NCI-H1694 treated with DMSO at 0.1 percent for 48 hours (cell line): ENCODE measurements around the gene GPR139.

Experiments used
- DNase-seq: peaks from one replicate; lab custom pipeline; 2025; lab: John Stamatoyannopoulos, UW

The GPR139 gene

DNA sequence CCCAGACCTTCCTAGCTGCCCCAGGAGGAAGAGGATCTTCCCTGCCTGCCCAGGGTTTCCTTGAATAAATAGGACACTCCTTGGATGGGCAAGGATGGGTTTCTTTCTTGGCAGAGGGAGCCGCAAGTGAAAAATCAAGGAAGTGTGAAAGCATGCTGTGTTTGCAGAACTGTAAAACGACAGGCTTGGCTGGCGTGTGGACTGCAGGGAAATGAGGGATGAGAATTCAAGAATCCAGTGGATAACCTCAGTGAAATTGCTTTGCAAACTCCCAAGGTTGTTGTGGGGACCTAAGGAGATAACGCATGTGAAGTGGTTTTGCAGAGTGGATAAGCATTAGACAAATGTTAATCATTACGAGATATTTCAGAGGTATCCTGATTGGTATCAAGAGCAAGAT is 20.4 kb downstream of the GPR139 start:
- DNase-seq = no peak

DNA sequence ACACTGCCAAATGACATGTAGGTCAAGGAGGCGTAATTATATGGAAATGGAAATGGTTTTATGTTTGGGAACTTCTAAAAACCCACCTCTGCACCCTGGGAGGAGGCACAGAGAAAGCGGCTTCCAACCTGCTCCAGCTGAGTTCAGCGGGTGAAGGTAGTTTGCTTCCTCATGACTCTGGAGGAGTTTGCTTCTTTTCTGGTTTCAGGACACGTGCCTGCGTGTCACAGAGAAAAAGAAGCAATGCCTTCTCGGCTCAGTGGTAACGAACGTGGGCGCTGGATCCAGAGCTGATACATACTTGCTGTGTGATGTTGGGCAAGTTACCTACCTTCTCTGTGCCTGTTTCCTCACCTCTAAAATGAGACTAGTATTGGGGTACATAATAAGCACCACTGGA is 22.1 kb downstream of the GPR139 start:
- DNase-seq = no peak

DNA sequence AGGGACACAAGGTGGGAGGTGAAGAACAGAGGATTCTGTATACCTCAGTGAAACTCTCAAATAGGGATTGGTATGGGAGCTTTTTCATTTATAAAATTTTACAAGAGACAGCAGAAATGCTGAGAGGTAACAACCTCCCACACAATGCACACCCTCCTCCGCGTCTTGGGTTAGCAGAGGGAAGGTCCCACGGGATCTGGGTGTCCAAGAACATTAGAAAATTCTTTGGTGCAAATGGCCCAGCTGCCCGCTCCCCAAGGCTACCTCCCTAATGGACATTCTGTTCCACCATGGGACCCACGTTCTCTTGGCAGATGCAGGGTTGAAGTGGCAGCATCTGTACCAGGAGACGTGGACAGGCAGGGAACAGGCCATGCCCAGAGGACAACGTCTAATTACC is 22.5 kb downstream of the GPR139 start:
- no peak for DNase-seq

DNA sequence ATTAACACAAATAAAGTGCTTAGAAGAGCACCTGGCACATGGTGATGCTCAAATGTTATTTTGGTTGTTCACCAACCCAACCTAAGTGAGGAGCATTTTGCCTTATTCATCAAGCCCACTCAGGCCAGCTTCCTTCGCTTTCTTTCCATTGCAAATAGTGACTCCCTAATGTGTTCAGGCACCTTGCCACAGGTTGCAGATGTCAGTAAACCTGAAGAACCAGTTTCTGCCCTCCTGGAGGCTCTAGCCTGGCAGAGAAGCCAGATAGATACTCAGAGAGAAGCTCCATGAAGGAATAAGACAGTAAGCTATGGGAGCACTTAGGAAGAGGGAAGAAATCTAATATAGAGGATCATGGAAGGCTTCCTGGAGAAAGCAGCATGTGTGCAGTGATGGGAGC is 23.9 kb downstream of the GPR139 start:
- DNase-seq = no peak

DNA sequence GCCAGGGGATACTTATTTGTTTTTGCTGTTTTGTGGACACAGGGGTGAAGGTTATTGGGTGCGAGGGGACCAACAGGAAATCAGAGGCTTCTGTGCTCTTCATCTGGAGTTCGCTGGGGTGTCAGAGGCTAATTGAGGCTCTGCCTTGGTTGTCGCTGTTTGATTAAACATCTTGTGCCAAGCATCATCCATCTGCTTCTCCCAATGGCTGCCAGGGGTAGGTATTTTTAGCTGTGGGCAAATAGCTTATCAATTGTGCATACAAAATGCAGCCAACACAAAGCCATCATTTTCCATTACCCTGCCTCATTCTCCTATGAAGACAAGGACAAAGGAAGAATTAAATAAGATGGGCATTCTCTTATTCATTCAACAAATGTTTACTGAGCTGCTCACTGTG is 27.8 kb downstream of the GPR139 start:
- no peak for DNase-seq

DNA sequence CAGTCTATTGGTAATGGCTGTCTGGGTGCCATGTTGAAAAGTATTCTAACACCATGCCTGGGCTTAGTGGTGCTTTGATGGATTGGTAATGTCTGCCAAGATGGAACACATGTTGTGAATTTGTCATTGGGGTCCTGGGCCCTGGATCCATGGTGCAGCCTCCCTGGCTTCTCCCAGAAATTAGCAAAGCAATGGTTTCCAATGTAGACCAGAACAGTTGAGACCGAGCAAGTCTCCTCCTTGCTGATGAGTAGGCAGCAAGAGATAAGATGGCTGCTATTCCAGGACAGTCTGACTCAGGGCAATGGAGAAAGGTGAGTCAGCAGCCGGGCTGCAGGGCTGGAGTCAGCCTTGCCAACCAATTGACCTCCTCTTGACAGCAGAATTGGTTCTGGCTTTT is 30.8 kb downstream of the GPR139 start:
- DNase-seq = no peak

DNA sequence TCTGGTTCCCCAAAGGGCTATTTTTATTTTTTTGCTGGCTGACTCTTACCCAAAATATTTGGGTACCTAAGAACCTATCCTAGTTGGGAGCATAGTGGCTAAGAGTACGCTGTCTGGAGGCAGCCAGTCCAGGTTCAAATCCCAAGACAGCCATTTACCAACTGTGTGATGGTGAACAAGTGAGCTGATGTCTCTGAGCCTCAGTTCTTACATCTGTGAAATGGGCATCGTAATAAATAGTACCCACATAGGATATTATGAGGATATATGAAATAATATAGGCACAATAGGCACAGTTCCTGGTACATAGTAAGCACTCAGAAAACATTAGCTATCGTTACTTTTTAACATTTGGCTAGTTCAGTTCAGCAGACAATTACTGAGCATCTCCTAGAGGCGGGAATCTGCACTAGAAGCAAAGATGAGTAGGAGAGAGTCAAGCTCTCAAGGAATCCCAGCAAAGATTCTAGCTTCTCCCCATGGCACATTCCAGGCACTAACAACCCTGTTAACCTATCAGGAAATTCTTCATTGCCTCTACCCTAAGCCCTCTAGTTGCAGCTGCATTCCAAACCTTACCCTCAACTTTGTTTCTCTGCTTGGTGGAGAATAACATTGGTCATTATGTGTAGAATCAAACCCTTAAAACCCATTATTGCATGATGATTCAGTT is 31.6 kb downstream of the GPR139 start:
- DNase-seq = no peak

DNA sequence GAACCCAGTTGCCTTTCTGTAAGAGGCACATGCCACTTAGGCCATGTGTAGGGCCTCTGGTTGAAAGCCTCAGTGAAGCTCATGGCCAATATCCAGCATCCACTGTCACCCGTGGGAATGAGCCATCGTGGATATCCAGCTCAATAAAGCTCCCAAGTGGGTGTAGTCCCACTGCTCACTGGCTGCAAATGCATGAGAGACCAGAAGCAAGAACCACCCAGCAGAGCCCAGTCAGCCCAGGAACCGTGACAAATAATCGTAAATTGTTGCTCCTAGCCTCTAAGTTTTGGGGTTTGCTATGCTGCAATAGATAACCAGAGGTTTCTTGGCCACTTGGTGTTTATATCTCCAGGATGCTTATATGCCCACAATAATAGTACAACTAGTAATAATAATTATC is 33.7 kb downstream of the GPR139 start:
- DNase-seq = no peak

DNA sequence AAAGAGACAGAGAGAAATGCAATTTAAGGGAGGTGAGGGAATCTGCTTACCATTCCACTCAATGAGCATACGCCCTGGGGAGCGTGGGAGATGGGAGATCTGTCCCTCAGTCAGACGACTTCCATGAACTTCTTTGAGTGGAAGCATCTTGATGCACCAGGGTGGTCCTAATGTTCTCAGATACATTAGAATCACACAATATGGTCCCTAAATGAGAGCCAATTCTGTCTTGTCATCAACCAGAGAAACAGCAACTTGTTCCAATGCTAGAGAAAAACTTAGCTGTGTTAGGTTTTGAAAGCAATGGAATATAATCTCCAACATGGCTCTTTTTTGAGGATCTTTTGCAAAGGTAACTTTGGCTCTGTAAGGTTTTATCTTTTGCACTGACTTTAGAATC is 44.1 kb downstream of the GPR139 start:
- DNase-seq = no peak

DNA sequence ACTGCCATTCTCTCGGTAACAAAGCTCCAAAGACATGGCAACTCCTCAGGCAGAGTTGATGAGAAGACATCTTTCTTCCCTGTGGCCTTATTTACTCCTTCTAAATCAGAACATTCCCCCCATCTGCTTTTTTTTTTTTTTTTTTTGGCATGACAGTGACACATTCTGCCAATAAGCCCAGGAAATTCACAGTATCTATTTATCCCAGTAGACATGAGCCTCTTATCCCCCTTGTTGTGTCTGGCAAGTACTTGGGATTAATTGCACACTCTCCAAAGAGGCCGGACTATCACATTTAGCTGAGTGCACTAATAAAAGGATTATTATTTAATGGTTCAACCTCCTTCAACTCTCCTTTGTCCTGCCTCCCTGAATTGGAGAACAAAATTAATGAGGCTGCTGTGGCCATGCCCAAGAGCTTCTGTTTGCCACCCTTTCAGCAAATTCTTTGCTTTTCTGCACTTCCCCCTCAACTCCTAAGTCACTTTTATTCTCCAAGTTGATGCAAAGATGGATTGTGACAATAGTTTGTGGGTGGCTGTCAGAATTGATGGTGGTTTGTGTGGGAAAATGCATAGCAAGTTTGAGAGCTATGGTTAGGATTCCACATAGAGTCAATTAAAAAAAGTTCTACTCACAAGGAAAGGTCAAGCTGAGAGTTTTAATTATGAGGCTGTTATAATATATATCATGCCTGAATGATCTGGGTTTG is 47.2 kb downstream of the GPR139 start:
- no peak for DNase-seq

DNA sequence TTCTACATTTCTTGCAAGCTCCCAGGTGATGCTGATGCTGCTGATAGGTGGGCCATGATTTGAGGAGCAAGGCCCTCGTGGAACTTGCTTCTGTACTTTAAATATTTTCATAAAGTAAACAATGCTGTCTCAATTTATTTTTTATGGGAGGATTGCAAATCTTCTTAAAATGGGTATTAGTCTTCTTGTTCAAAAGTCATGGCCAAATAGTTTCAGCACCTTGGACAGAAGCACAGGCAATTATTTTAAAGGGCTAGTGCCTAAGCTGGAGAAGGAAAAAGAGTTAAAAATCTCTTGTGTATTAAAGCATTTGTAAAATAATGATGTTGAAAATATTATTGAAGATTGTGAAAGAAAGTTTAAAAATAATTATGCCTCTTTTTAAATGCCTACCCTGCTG is 50.5 kb downstream of the GPR139 start:
- DNase-seq = no peak

DNA sequence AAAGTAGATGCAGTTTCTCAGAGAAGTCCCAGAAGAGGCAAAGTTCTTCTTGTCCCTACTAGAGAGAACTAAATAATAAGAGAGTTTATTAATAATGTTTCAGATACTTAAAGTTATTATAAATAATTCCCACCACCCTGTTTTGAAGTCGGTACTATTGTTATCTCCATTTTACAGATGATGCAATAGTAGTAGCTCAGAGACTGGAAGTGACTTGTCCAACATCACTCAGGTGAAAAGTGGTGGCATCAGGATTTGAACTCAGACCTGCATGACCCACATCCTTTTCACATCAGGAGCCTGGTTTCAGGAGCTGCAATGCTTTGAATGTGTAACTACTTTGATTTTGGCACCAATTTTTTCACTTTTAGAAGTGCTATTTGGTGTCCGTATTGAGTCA is 52.7 kb downstream of the GPR139 start:
- no peak for DNase-seq

DNA sequence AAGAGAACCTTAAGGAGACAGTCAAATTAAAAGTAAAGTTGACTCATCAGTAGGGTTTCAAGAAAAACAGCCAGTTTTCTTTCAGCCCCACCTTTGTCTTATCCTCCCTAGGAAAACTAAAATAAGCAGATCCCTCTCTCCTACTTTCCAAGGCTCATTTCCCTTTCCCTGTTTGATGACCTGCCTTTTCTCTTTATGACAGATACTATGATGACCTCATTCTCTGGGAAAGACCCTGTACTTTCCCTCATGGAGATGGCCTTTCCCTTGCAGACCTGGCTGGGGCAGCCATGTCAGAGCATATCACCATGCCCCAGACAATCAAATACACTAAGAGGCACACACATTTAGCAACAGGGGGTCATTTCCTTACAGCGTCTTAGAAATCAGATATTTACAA is 53.6 kb downstream of the GPR139 start:
- DNase-seq = no peak

DNA sequence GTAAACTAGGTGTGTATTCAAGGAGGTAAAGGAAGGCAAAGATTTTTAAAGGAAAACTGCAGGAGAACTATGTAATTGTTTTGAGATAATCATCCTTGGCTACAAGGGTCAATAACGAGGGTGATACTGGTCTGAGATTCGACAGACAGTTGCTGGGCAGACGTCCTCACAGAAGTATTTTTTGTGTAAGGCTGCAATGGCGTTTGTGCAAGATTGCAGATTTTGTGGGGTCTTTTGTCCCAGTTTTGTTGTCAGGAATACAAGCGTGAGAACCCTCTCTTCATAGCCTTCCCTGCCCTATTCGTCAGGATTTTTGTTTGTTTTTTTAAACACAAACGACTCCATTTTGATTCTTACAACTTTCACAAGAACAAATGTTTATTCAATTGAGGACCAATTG is 57.5 kb downstream of the GPR139 start:
- no peak for DNase-seq

DNA sequence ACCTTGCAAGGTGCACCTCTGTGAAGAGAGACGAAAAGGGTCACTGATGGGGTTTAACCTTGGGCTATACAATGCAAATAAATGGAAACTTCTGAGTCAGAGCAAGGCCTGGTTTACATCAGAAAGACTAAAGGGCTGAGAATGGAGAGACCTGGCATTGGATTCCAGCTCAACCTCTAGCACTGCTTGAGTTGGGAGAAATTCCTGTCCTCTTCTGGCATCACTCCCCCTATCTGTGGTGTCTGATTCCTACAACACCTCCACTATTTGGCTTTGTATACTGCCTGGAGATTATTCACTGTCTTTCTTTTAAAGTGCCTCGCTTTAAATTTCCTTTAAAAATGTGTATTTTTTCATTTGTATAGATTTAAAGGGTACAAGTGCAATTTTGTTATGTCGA is 68.8 kb downstream of the GPR139 start:
- DNase-seq = no peak

DNA sequence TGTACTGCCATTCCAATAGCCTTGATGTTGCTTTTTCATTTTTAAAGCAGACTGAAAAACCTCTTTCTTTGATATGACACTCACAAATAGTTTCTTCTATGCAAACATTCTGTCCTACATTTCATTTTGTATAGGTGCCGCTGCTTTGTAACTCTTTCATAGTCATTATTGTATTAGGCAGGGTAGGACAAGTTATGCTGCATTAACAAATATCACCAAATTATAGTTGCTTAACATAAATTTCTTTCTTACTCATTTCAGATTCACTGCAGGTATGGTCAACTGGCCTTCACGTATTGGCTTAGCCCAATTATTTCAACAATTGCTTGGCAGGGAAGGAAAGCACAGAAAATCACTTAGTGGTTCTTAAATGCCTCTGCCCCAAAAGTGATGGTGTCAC is 70.8 kb downstream of the GPR139 start:
- DNase-seq = no peak

DNA sequence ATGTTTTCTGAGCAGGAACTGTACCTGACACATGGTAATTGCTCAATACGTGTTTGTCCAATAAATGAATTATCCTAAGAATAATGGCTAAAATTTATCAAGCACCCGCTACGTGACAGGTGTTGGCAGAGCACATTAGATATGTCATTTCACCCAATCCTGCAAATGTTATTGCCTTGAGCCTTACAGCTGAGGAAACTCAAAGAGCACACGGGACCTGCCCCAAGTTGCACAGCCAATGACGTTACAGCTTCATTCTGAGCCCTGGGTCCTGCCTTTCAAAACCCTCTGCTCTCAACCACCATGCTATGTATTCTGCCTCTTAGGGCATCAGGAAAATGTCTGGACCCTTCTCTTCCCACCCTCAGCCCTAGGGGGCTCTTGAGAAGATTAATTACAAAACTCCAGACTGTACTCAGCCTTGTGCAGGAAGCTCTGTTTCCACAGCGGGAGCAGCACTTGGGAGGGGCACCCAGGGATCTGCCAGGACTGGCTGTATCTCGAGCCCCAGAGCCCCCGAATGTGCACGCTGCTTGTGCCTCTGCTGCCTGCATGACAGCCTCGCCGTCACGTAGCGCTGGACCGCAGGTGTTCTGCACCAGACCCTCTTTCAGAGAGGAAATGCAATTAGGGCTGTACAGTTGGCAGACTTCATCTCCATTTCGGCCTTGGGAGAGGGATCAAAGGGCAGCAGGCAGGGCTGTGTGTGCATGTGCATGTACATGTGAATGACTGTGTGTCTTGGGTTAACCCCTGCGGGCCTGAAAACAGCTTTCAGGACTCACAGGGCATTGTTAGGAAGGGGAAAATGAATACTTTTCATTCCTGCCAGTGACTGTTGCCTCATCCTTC is 71.6 kb downstream of the GPR139 start:
- DNase-seq = no peak

DNA sequence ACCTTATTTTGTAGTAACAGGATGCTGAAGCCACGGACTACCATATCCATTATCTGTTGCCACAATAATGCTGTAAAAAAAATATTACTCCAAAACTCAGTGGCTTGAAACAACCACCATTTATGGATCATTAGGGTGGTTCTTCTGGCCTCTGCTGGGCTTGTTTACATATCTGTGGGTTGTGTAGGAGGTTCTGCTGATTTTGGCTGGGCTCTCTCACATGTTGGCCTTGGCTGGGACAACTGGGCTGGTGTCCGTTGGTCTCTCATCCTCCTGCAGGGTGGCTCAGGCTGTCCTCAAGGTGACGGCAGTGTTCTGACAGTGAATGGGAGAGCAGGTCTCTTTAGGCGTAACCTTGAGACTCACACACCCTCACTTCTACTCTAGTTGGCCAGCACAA is 76.0 kb downstream of the GPR139 start:
- no peak for DNase-seq

DNA sequence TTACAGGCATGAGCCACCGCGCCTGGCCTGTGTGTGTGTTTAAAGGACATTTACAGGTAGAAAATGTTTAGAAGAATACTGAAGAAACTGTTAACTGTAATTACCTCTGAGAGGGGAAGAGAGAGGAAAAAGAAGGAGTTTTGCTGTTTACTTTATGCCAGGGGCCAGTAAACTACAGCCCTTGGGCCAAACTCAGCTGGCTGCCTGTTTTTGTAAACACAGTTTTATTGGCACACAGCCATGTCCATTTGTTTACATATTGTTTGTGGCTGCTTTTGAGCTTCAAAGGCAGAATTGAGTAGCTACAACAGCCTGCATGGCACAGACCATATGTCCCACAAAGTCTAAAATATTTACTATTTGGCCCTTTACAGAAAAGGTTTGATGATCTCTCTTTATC is 76.4 kb downstream of the GPR139 start:
- DNase-seq = no peak

DNA sequence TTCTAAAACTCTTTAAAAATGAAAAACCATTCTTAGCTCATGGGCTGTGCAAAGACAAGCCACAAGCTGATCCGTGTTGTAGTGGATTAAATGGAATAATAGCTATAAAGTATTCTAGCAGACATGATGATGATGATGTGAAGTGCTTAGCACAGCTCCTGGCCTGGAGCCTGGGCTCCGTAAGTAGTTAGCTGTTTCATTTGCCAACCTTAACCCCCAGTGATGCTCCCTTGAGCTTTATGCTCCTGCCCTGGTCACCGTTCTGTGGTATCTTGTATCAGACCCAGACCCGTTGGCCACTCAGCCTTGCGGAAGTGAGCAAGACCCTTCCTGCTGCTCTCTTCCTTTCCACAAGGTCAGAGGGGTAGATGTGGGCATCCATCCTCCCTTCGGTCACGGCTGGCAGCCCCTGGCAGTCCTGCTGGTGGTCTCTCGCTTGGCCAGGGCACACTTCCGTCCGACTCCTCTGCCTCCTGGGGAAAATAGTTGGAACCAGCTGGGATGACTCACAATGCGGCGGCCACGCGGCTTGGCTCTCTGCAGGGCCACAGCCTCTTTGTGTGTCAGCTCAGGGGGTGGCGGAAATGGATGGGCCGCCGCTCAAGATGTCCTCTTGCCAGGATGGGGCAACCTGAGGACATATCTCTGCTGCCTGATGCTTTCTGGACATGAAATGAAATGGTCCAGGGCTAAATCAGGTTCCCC is 79.1 kb downstream of the GPR139 start:
- DNase-seq = no peak

DNA sequence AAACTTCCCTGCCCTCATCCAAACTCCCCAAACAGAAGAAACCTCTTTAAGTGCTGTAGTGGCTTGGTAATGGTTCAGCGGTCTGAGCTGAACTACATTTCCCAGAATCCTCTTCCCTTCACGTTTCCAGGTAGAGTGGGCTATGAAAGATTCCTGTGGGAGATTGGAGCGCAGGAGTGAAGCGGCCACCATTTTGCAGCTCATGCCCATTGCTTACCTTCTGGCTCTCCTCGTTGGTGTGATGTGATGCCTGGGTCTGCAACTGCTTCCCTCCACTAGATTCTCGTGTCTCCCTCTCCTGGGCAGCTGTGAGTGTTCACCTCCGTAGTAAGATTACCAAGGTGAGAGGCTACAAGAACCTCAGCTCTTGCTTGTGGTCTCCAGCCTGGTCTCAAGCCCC is 82.1 kb downstream of the GPR139 start:
- no peak for DNase-seq

DNA sequence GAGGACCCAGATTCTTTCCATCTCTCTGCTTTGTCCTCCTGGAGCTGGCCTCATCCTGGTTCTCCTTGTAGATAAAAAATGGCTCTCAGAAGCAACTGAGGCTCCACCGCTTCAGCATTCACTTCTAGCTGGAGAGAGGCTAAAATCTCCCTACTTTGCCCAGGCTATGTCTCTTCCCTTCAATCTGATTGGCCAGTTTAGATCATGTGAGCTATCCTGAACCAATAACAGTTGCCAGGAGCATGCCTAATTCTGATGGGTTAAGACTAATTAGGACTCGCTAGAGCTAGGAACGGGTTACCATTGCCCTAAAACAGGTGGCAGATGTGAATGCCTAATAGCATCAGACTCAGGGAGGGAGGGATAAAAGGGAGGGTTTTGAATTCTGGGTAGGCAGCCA is 89.6 kb downstream of the GPR139 start:
- DNase-seq = no peak
